ENCODE data around the gene ST8SIA4.

DNA sequence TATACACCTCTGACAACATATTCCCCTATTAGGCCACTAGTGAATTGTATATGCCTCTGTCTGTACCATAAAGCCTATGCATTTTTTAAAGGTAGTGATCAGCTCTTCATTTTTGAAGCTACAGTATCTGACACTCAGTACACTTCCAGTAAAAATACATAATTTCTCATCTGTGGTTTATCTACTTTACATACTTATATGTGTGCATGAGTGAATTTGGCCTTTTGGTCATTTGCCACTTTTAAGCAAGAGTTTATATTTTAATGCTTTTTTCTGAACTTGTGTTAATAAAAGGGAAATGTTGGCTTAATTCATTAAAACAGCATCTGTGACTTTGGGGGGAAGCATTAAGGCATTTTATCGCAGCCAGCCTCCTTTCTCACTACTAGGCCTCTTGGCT lies 47.8 kb downstream of the ST8SIA4 start:
- TF ChIP-seq CTCF (IDR thresholded peaks at IDR 0.05; ENCODE audit: insufficient read depth, low read depth, low read length) (no peak), EZH2 (IDR thresholded peaks at IDR 0.05; ENCODE audit: insufficient read depth, low read length) (no peak)
